NCI-H1417 (cell line): ENCODE results near the gene MSH6.
A peak's percentile ranks its signal among the peaks of the same experiment; 100 is the strongest.

Experiments
- DNase-seq, 3 experiments: peaks; one replicate each; lab custom pipeline; 2025; lab: John Stamatoyannopoulos, UW

Gene MSH6

GRCh38 chr2:47779426-47779790, 3.5 kb upstream of the MSH6 start:
- no peak for DNase-seq

- DNase-seq: no peak
Measured at GRCh38 chr2:47782381-47782670, 619 bp upstream of the MSH6 start.

- DNase-seq: peak; percentile 78 to 95 (median 94)
Measured at GRCh38 chr2:47783486-47784351, 774 bp downstream of the MSH6 start.

GRCh38 chr2:47784352-47784851, 1.5 kb downstream of the MSH6 start:
- peak in 1 of 3 experiments; percentile 57 for DNase-seq

- DNase-seq: no peak
Measured at GRCh38 chr2:47785986-47786385, 3.0 kb downstream of the MSH6 start.

- no peak for DNase-seq
Measured at GRCh38 chr2:47796090-47796697, 13.2 kb downstream of the MSH6 start.

- no peak for DNase-seq
Measured at GRCh38 chr2:47798631-47799030, 15.7 kb downstream of the MSH6 start.

GRCh38 chr2:47799031-47799609, 16.2 kb downstream of the MSH6 start:
- DNase-seq: no peak

- no peak for DNase-seq
Measured at GRCh38 chr2:47801118-47801517, 18.2 kb downstream of the MSH6 start.

- peak in 2 of 3 experiments; percentile 18 to 33 for DNase-seq
Measured at GRCh38 chr2:47803363-47803762, 20.4 kb downstream of the MSH6 start.

- DNase-seq: no peak
Measured at GRCh38 chr2:47803770-47804169, 20.8 kb downstream of the MSH6 start.

GRCh38 chr2:47805850-47806249, 22.9 kb downstream of the MSH6 start:
- no peak for DNase-seq

GRCh38 chr2:47808614-47809013, 25.7 kb downstream of the MSH6 start:
- no peak for DNase-seq

- DNase-seq: no peak
Measured at GRCh38 chr2:47809903-47810302, 27.0 kb downstream of the MSH6 start.

GRCh38 chr2:47810850-47811249, 27.9 kb downstream of the MSH6 start:
- no peak for DNase-seq

GRCh38 chr2:47811668-47812067, 28.7 kb downstream of the MSH6 start:
- DNase-seq: peak in 1 of 3 experiments; percentile 49

- no peak for DNase-seq
Measured at GRCh38 chr2:47815764-47816163, 32.8 kb downstream of the MSH6 start.

GRCh38 chr2:47818777-47819176, 35.8 kb downstream of the MSH6 start:
- DNase-seq: no peak

GRCh38 chr2:47819834-47820233, 36.9 kb downstream of the MSH6 start:
- DNase-seq: no peak

GRCh38 chr2:47822518-47822917, 39.6 kb downstream of the MSH6 start:
- no peak for DNase-seq

GRCh38 chr2:47833516-47833968, 50.6 kb downstream of the MSH6 start:
- DNase-seq: no peak

- no peak for DNase-seq
Measured at GRCh38 chr2:47838249-47838648, 55.3 kb downstream of the MSH6 start.

- DNase-seq: no peak
Measured at GRCh38 chr2:47838686-47839085, 55.7 kb downstream of the MSH6 start.
